Non-pigmented ciliary epithelial cell (primary cell): Measurements from ENCODE around the gene MAMLD1.

Experiments
- DNase-seq: peaks from one replicate; pipeline ENCODE4 v3.0.0-alpha.2; 2010; ENCODE audit warnings: low read depth

Gene MAMLD1

GRCh38 chrX:150405576-150405975, 42.5 kb downstream of the MAMLD1 start:
- DNase-seq, result no peak

- no peak for DNase-seq
Observed at GRCh38 chrX:150406596-150406995, 43.5 kb downstream of the MAMLD1 start.

GRCh38 chrX:150408007-150408406, 44.9 kb downstream of the MAMLD1 start:
- DNase-seq, result no peak

- no peak for DNase-seq
Observed at GRCh38 chrX:150408561-150408960, 45.4 kb downstream of the MAMLD1 start.

GRCh38 chrX:150409486-150409885, 46.4 kb downstream of the MAMLD1 start:
- DNase-seq, result no peak

GRCh38 chrX:150409964-150410363, 46.8 kb downstream of the MAMLD1 start:
- DNase-seq, result no peak

GRCh38 chrX:150410513-150410912, 47.4 kb downstream of the MAMLD1 start:
- DNase-seq, result no peak

GRCh38 chrX:150411656-150412055, 48.5 kb downstream of the MAMLD1 start:
- DNase-seq, result no peak

- no peak for DNase-seq
Observed at GRCh38 chrX:150414228-150414627, 51.1 kb downstream of the MAMLD1 start.

- DNase-seq, result no peak
Observed at GRCh38 chrX:150416469-150416868, 53.4 kb downstream of the MAMLD1 start.

GRCh38 chrX:150421816-150422215, 58.7 kb downstream of the MAMLD1 start:
- DNase-seq, result no peak

GRCh38 chrX:150429594-150429993, 66.5 kb downstream of the MAMLD1 start:
- peak; percentile 24 for DNase-seq

GRCh38 chrX:150436195-150436594, 73.1 kb downstream of the MAMLD1 start:
- no peak for DNase-seq

GRCh38 chrX:150438165-150438564, 75.0 kb downstream of the MAMLD1 start:
- DNase-seq, result no peak

GRCh38 chrX:150446151-150446550, 83.0 kb downstream of the MAMLD1 start:
- DNase-seq, result no peak

GRCh38 chrX:150446995-150447394, 83.9 kb downstream of the MAMLD1 start:
- DNase-seq, result no peak

- DNase-seq, result no peak
Observed at GRCh38 chrX:150449313-150449712, 86.2 kb downstream of the MAMLD1 start.

- no peak for DNase-seq
Observed at GRCh38 chrX:150450519-150451177, 87.5 kb downstream of the MAMLD1 start.

- DNase-seq, result no peak
Observed at GRCh38 chrX:150451953-150452352, 88.8 kb downstream of the MAMLD1 start.

GRCh38 chrX:150454083-150454482, 91.0 kb downstream of the MAMLD1 start:
- DNase-seq, result no peak

- no peak for DNase-seq
Observed at GRCh38 chrX:150454508-150455214, 91.5 kb downstream of the MAMLD1 start.

GRCh38 chrX:150455215-150455608, 92.1 kb downstream of the MAMLD1 start:
- no peak for DNase-seq

GRCh38 chrX:150456466-150456865, 93.3 kb downstream of the MAMLD1 start:
- DNase-seq, result no peak

- no peak for DNase-seq
Observed at GRCh38 chrX:150456941-150457340, 93.8 kb downstream of the MAMLD1 start.
